Effector CD8-positive, alpha-beta T cell (primary cell): ENCODE data around the gene CLEC1A.
"Not testable (repeated sequence)": the region's sequence is repeated elsewhere in the genome, so short reads cannot be mapped to it uniquely, and the experiment has no call there.

ENCODE experiments used
- DNase-seq: peaks from one replicate; lab custom pipeline; 2025; lab: John Stamatoyannopoulos, UW

Gene CLEC1A

GRCh38 chr12:10052193-10052913 is 46.4 kb downstream of the CLEC1A start:
- DNase-seq, result no peak

DNA sequence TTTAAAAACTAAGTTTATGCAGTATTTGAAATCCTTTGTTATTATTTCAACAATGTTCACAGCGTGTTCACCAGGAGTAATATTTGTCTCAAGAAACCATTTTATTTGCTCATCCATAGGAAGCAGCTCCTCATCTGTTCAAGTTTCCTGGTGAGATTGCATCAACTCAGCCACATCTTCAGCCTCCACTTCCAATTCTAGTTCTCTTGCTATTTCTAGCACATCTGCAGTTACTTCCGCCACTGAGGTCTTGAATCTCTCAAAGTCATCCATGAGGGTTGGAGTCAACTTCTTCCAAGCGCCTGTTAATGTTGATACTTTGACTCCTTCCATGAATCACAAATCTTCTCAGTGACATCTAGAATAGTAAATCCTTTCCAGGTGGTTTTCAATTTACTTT is 50.3 kb downstream of the CLEC1A start:
- DNase-seq, result no peak

- no peak for DNase-seq
Observed at GRCh38 chr12:10042167-10042566, 56.6 kb downstream of the CLEC1A start.

DNA sequence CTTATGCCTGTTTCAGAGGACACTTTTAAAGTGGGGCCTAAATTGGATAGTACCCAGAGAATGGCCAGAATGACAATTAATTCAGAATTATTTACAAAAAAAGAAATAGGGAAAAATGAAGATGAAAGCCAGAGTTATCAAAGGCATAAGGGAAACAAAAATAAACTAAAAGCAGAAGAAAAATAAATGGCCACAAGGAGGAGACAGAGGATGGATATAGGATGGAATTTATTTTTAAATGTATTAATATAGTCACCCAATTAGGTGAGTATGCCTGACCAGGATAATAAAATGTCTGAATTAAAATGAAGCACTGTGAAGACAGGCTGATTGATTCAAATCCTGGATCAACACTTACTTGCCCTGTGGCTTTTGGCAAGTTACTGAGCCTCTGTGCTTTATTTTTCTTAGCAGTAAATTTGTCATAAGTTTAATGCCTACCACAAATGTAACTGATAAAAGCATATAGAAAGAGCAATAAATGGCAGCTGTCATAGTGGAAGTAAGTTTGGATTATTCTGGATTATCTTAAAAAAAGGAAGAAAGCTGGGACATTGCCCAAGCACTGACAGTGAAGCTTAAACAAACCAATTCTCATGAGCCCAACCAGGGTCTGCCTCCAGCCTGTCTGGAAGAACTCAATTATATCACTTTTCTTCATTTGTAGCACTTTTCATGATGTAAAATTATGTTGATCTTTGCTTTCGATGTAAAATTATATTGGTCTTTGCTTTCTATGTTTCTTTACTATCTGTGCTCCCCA is 64.8 kb downstream of the CLEC1A start:
- DNase-seq, result no peak

GRCh38 chr12:10031771-10032175 is 67.0 kb downstream of the CLEC1A start:
- no peak for DNase-seq

DNA sequence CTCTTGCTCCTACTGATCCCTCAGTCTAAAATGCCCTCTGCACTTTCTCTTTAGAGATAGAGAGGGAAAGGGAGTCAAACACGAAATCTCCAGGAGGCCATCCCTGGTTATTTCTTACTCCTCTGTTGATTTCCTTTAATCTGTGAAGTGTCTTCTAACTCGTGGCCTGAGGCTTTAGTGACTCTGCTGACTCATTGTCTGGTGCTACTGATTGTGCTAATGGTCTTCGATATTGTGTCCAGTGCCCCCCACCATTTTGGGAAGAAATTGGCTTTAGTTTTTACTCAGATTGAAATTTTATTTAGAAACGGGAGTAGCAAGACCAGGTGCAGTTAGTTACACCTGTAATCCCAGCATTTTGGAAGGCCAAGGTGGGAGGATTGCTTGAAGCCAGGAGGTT is 67.5 kb downstream of the CLEC1A start:
- DNase-seq, result no peak

GRCh38 chr12:10030446-10030845 is 68.3 kb downstream of the CLEC1A start, which contains the start of gene CLEC9A:
Gene CLEC9A (plus strand): TSS chr12:10030682. CDS start chr12:10052688, 22,006 bp downstream.
- DNase-seq, result no peak

GRCh38 chr12:10027721-10028120 is 71.1 kb downstream of the CLEC1A start:
- DNase-seq, result no peak

GRCh38 chr12:10027311-10027710 is 71.5 kb downstream of the CLEC1A start:
- no peak for DNase-seq

GRCh38 chr12:10026666-10027065 is 72.1 kb downstream of the CLEC1A start:
- not testable (repeated sequence) for DNase-seq

DNA sequence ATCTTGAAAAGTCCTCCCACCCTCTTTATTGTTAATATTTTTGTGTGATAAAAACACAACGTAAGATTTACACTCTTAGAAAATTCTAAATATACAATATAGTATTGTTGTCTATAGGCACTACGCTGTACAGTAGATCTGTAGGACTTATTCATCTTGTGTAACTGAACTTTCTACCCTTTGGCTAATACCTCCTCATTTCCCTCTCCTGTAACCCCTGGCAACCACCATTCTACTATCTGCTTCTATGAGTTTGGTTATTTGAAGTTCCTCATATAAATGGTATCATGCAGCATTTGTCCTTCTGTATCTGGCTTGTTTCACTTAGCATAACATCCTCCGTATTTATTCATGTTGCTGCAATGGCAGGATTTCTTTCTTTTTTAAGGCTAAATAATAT is 73.5 kb downstream of the CLEC1A start:
- no peak for DNase-seq

DNA sequence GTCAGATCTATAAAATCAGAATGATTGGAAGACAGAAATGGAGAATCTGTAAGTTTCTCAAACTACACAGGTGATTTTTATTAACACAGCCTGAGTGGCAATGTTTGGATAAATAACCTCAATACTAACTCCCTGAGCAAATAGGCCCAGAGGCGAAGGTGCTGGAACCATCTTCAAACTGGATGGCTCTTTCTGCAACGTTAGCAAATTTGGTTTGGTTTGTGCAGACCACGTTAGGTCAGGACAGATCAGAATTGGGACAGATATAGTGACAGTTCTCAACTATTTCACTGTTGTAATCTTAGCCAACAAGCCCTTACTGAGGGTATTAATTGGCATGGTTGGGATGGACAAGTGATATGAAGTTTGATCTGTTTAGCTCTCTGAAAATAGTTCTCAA is 77.4 kb downstream of the CLEC1A start:
- no peak for DNase-seq
